ENCODE measurements around the gene TTC39C.
"Not testable (repeated sequence)": the region's sequence is repeated elsewhere in the genome, so short reads cannot be mapped to it uniquely, and the experiment has no call there.

GRCh38 chr18:24059385-24059784 lies 44.8 kb downstream of the TTC39C start:
- TF ChIP-seq, protein P1, sequence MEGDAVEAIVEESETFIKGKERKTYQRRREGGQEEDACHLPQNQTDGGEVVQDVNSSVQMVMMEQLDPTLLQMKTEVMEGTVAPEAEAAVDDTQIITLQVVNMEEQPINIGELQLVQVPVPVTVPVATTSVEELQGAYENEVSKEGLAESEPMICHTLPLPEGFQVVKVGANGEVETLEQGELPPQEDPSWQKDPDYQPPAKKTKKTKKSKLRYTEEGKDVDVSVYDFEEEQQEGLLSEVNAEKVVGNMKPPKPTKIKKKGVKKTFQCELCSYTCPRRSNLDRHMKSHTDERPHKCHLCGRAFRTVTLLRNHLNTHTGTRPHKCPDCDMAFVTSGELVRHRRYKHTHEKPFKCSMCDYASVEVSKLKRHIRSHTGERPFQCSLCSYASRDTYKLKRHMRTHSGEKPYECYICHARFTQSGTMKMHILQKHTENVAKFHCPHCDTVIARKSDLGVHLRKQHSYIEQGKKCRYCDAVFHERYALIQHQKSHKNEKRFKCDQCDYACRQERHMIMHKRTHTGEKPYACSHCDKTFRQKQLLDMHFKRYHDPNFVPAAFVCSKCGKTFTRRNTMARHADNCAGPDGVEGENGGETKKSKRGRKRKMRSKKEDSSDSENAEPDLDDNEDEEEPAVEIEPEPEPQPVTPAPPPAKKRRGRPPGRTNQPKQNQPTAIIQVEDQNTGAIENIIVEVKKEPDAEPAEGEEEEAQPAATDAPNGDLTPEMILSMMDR (conservative IDR thresholded peaks at IDR 0.05 in 1 of 2, IDR thresholded peaks at IDR 0.05 in 1 of 2; ENCODE audit: low read depth in 1 of 2, low read length in 2 of 2), result not testable (repeated sequence)
- not testable (repeated sequence) for TF ChIP-seq EZH2 (IDR thresholded peaks at IDR 0.05; ENCODE audit: low read length, missing control alignments)
